Loucy (cell line): ENCODE results near the gene DGUOK.

Source experiments
- H2AFZ ChIP-seq: fragments of 200-600 bp; sonication (generic); 2 replicates; pipeline ENCODE4 v1.6.0; 2016; ENCODE audit warnings: antibody characterized with exemption, mild to moderate bottlenecking, low read length, moderate library complexity
- H3F3A ChIP-seq: fragments of 200-600 bp; 2 replicates; pipeline ENCODE4 v1.6.0; 2016; ENCODE audit warnings: antibody characterized with exemption, low read depth, mild to moderate bottlenecking
- H3K27me3 ChIP-seq: fragments of 200-600 bp; sonication (generic); 2 replicates; pipeline ENCODE4 v1.6.1; 2014; ENCODE audit warnings: low read length, mild to moderate bottlenecking; ENCODE audit not compliant: insufficient read depth, poor library complexity, severe bottlenecking
- H3K36me3 ChIP-seq: fragments of 200-600 bp; sonication (generic); 2 replicates; pipeline ENCODE4 v1.6.1; 2016; ENCODE audit warnings: low read length; ENCODE audit not compliant: insufficient read depth
- H3K4me1 ChIP-seq: fragments of 200-600 bp; sonication (generic); 2 replicates; pipeline ENCODE4 v1.5.1; 2014; ENCODE audit warnings: low read length, mild to moderate bottlenecking; ENCODE audit not compliant: insufficient read depth, poor library complexity, severe bottlenecking
- H3K4me2 ChIP-seq: fragments of 200-600 bp; sonication (generic); 2 replicates; pipeline ENCODE4 v1.6.0; 2014; ENCODE audit warnings: antibody characterized with exemption, low read length, low read depth, mild to moderate bottlenecking; ENCODE audit not compliant: poor library complexity, severe bottlenecking
- H3K4me3 ChIP-seq: fragments of 200-600 bp; sonication (generic); 2 replicates; pipeline ENCODE4 v1.5.1; 2014; ENCODE audit warnings: low read length, mild to moderate bottlenecking, mixed read lengths; ENCODE audit not compliant: poor library complexity, severe bottlenecking
- H3K79me2 ChIP-seq: fragments of 200-600 bp; sonication (generic); 2 replicates; pipeline ENCODE4 v1.6.1; 2014; ENCODE audit warnings: low read length; ENCODE audit not compliant: insufficient read depth
- H3K9ac ChIP-seq: fragments of 200-600 bp; sonication (generic); 2 replicates; pipeline ENCODE4 v1.6.0; 2014; ENCODE audit warnings: mild to moderate bottlenecking, low read depth, low read length, moderate library complexity; ENCODE audit not compliant: poor library complexity, severe bottlenecking
- H3K9me2 ChIP-seq: fragments of 200-600 bp; sonication (generic); replicated peaks from 2 replicates; pipeline ENCODE4 v1.6.1; 2016; ENCODE audit warnings: low read depth, low read length, mixed read lengths
- H3K9me3 ChIP-seq: fragments of 200-600 bp; sonication (generic); 2 replicates; pipeline ENCODE4 v1.6.1; 2014; ENCODE audit warnings: mild to moderate bottlenecking, antibody characterized with exemption, low read length, low read depth; ENCODE audit not compliant: insufficient read depth
- H4K20me1 ChIP-seq: fragments of 200-600 bp; sonication (generic); 2 replicates; pipeline ENCODE4 v1.6.0; 2014; ENCODE audit warnings: antibody characterized with exemption, low read length, mild to moderate bottlenecking; ENCODE audit not compliant: insufficient read depth, poor library complexity, severe bottlenecking
- CTCF ChIP-seq: fragments of 200-600 bp; sonication (generic); conservative IDR thresholded peaks from 2 replicates; pipeline ENCODE4 v1.5.1; 2014; ENCODE audit warnings: mild to moderate bottlenecking, antibody characterized with exemption, low read length
- EZH2phosphoT487 ChIP-seq: fragments of 200-600 bp; IDR thresholded peaks from 2 replicates; pipeline ENCODE4 v1.6.1; 2018; ENCODE audit warnings: antibody characterized with exemption, mild to moderate bottlenecking, moderate library complexity, borderline replicate concordance

Gene DGUOK

GRCh38 chr2:73984203-73984921, 57.7 kb downstream of the DGUOK start, which contains the start of gene TET3:
TET3 (plus strand) TSS chr2:73984910; CDS start chr2:73986404, 1,494 bp downstream.
- no peak within 1 kb of the TSS for H2AFZ ChIP-seq
- no peaks in the 10 kb centered on the region for H3K9me2 ChIP-seq
- no peaks in the 10 kb centered on the region for H3K27me3 ChIP-seq
- peaks cover 85% of the 10 kb centered on the region for H3K4me1 ChIP-seq
- peaks cover 69% of the 10 kb centered on the region for H3K79me2 ChIP-seq
- no peaks in the 10 kb centered on the region for H3K36me3 ChIP-seq
- H4K20me1 ChIP-seq = peaks cover 37% of the 10 kb centered on the region
- peak within 1 kb of the TSS; percentile 88 for H3K9ac ChIP-seq
- peak within 1 kb of the TSS; percentile 84 for H3K4me3 ChIP-seq
- no peak for TF ChIP-seq EZH2phosphoT487
- TF ChIP-seq CTCF = no peak
- H3K4me2 ChIP-seq = peak within 1 kb of the TSS; percentile 96
- H3K9me3 ChIP-seq = no peaks in the 10 kb centered on the region
- peaks cover 7% of the 10 kb centered on the region; the same call in 1 of the 2 replicates for H3F3A ChIP-seq

GRCh38 chr2:73984922-73985307, 58.2 kb downstream of the DGUOK start:
- no peak overlapping the region for H2AFZ ChIP-seq
- no peaks in the 10 kb centered on the region for H3K36me3 ChIP-seq
- H3K4me1 ChIP-seq = peaks cover 85% of the 10 kb centered on the region
- H3K9me3 ChIP-seq = no peaks in the 10 kb centered on the region
- H3K9ac ChIP-seq = no peak overlapping the region
- H3K79me2 ChIP-seq = peaks cover 69% of the 10 kb centered on the region
- H4K20me1 ChIP-seq = peaks cover 42% of the 10 kb centered on the region
- H3K9me2 ChIP-seq = no peaks in the 10 kb centered on the region
- TF ChIP-seq EZH2phosphoT487 = no peak
- no peak for TF ChIP-seq CTCF
- H3K27me3 ChIP-seq = no peaks in the 10 kb centered on the region
- H3K4me2 ChIP-seq = no peak overlapping the region
- H3F3A ChIP-seq = peaks cover 6% of the 10 kb centered on the region; the same call in 1 of the 2 replicates
- peak overlapping the region; percentile 79 for H3K4me3 ChIP-seq

GRCh38 chr2:73985308-73986084, 58.8 kb downstream of the DGUOK start:
- H3K27me3 ChIP-seq = no peaks in the 10 kb centered on the region
- peak overlapping the region; percentile 88 for H3K9ac ChIP-seq
- no peak overlapping the region for H2AFZ ChIP-seq
- peaks cover 6% of the 10 kb centered on the region; the same call in 1 of the 2 replicates for H3F3A ChIP-seq
- H3K9me2 ChIP-seq = no peaks in the 10 kb centered on the region
- H3K9me3 ChIP-seq = no peaks in the 10 kb centered on the region
- peaks cover 86% of the 10 kb centered on the region for H3K4me1 ChIP-seq
- TF ChIP-seq EZH2phosphoT487 (no peak), CTCF (no peak)
- no peaks in the 10 kb centered on the region for H3K36me3 ChIP-seq
- peaks cover 69% of the 10 kb centered on the region for H3K79me2 ChIP-seq
- H3K4me2 ChIP-seq = peak overlapping the region; percentile 96
- peaks cover 48% of the 10 kb centered on the region for H4K20me1 ChIP-seq
- H3K4me3 ChIP-seq = peak overlapping the region; percentile 84
